GM18870 (cell line): ENCODE measurements around the gene NAPSA.

ENCODE experiments used
- ATAC-seq: cut with Tn5 transposase; IDR thresholded peaks from one replicate; pipeline ENCODE4 v1.9.1; 2021; ENCODE audit warnings: moderate library complexity; ENCODE audit not compliant: unreplicated experiment

NAPSA gene

GRCh38 chr19:50320051-50320450, 45.4 kb downstream of the NAPSA start:
- no peak for ATAC-seq

GRCh38 chr19:50319156-50319555, 46.3 kb downstream of the NAPSA start:
- ATAC-seq = no peak

GRCh38 chr19:50318438-50318837, 47.0 kb downstream of the NAPSA start:
- no peak for ATAC-seq

- ATAC-seq = no peak
These were observed 48.3 kb downstream of the NAPSA start for GRCh38 chr19:50317115-50317514.

GRCh38 chr19:50315773-50316448, 49.5 kb downstream of the NAPSA start:
- no peak for ATAC-seq

- ATAC-seq = no peak
These were observed 50.4 kb downstream of the NAPSA start for GRCh38 chr19:50314724-50315708.

- ATAC-seq = no peak
These were observed 51.5 kb downstream of the NAPSA start for GRCh38 chr19:50313812-50314536.

GRCh38 chr19:50312967-50313811, 52.2 kb downstream of the NAPSA start:
- no peak for ATAC-seq

- ATAC-seq = no peak
These were observed 53.5 kb downstream of the NAPSA start for GRCh38 chr19:50311723-50312635.

- ATAC-seq = no peak
These were observed 54.5 kb downstream of the NAPSA start for GRCh38 chr19:50310759-50311465.

- no peak for ATAC-seq
These were observed 55.9 kb downstream of the NAPSA start for GRCh38 chr19:50309396-50310125.

GRCh38 chr19:50308991-50309390, 56.4 kb downstream of the NAPSA start:
- no peak for ATAC-seq
